Endodermal cell (in vitro differentiated cells): Measurements from ENCODE around the gene AREL1. TPM values are rescaled to one million over a fixed set of nuclear protein-coding genes. Genes with fewer than 3 reads are reported as not detected.

Experiments used
- DNase-seq: peaks from one replicate; pipeline ENCODE4 v3.0.0-alpha.2; 2017
- H3K27ac ChIP-seq: 2 replicates; pipeline ENCODE4 v1.5.1; 2013; ENCODE audit warnings: mild to moderate bottlenecking, low read depth, low read length, moderate library complexity
- H3K27me3 ChIP-seq: 2 replicates; pipeline ENCODE4 v1.6.1; 2013; ENCODE audit warnings: mild to moderate bottlenecking, low read length, moderate library complexity; ENCODE audit not compliant: insufficient read depth, control insufficient read depth, poor library complexity, severe bottlenecking
- H3K36me3 ChIP-seq: 2 replicates; pipeline ENCODE4 v1.7.0; 2013; ENCODE audit warnings: mild to moderate bottlenecking, low read length, moderate library complexity; ENCODE audit not compliant: control insufficient read depth, insufficient read depth
- H3K4me1 ChIP-seq: one replicate; pipeline ENCODE4 v1.7.0; 2013; ENCODE audit warnings: low read length; ENCODE audit not compliant: control insufficient read depth, insufficient read depth
- H3K4me3 ChIP-seq: 2 replicates; pipeline ENCODE4 v1.5.1; 2013; ENCODE audit warnings: mild to moderate bottlenecking, low read length, moderate library complexity
- H3K9ac ChIP-seq: 2 replicates; pipeline ENCODE4 v1.6.1; 2013; ENCODE audit warnings: mild to moderate bottlenecking, low read length, moderate library complexity; ENCODE audit not compliant: poor library complexity, severe bottlenecking; ENCODE audit errors: extremely low read depth
- H3K9me3 ChIP-seq: 2 replicates; pipeline ENCODE4 v1.6.1; 2013; ENCODE audit warnings: mild to moderate bottlenecking, low read length, moderate library complexity; ENCODE audit not compliant: control insufficient read depth
- H3K27ac Mint-ChIP-seq: 2 replicates; pipeline ENCODE4 v1.8.0; 2020; ENCODE audit warnings: mixed read lengths
- H3K27me3 Mint-ChIP-seq: 2 replicates; pipeline ENCODE4 v1.8.0; 2021; ENCODE audit warnings: mild to moderate bottlenecking, mixed read lengths; ENCODE audit not compliant: insufficient read depth
- H3K36me3 Mint-ChIP-seq: 2 replicates; pipeline ENCODE4 v1.8.0; 2020; ENCODE audit warnings: low read depth, mixed read lengths
- H3K4me1 Mint-ChIP-seq: 2 replicates; pipeline ENCODE4 v1.8.0; 2020; ENCODE audit warnings: mixed read lengths
- H3K4me3 Mint-ChIP-seq: 2 replicates; pipeline ENCODE4 v1.8.0; 2020; ENCODE audit warnings: mild to moderate bottlenecking, moderate library complexity, mixed read lengths
- H3K9me3 Mint-ChIP-seq: 2 replicates; pipeline ENCODE4 v1.8.0; 2020; ENCODE audit warnings: mild to moderate bottlenecking, mixed read lengths
- CTCF ChIP-seq: fragments of 200-600 bp; sonication (generic); conservative IDR thresholded peaks from 2 replicates; pipeline ENCODE4 v1.5.0; 2021; ENCODE audit warnings: antibody characterized with exemption, mild to moderate bottlenecking
- WGBS, 2 experiments: methylation state at CpG; one replicate each; pipeline versions ENCODE4 v1.1.5 to v1.1.7; 2013; ENCODE audit warnings: missing lambda C conversion rate in 2 of 2, mixed read lengths in 1 of 2; ENCODE audit not compliant: insufficient coverage in 1 of 2, insufficient read length in 1 of 2; 5-methylcytosine and 5-hydroxymethylcytosine counted together
- total RNA-seq, 2 donors: library from RNA; stranded (reverse); fragmentation: NEBNext Ultra II Directional in 1 of 2; extraction: Animal tissue kit (Norgen Biotek cat#: 25700) in 1 of 2; gene quantifications; 2 replicates in 1 of 2; 3 replicates in 1 of 2; pipeline ENCODE4 v1.2.1, GENCODE V29; 2021

The AREL1 gene
- total RNA-seq, 2 donors from 2014 or later = 36.5 to 39.0 TPM

GRCh38 chr14:74647678-74648461, 65.0 kb downstream of the AREL1 start:
- no peaks in the 10 kb centered on the region for H3K36me3 Mint-ChIP-seq
- H3K4me3 ChIP-seq = no peak overlapping the region
- H3K9me3 Mint-ChIP-seq = no peaks in the 10 kb centered on the region
- no peaks in the 10 kb centered on the region for H3K27me3 ChIP-seq
- H3K27me3 Mint-ChIP-seq = no peaks in the 10 kb centered on the region
- no peak overlapping the region for H3K4me3 Mint-ChIP-seq
- no peak for TF ChIP-seq CTCF
- peak; percentile 53 for DNase-seq
- H3K4me1 Mint-ChIP-seq = peaks cover 4% of the 10 kb centered on the region
- H3K36me3 ChIP-seq = no peaks in the 10 kb centered on the region
- H3K4me1 ChIP-seq = peaks cover 3% of the 10 kb centered on the region
- no peak overlapping the region for H3K27ac Mint-ChIP-seq
- no peak overlapping the region for H3K9ac ChIP-seq
- no peak overlapping the region for H3K27ac ChIP-seq
- WGBS, 2 experiments = 74 to 84% methylated on average over 5 to 7 of the region's 7 CpGs
- H3K9me3 ChIP-seq = no peaks in the 10 kb centered on the region

GRCh38 chr14:74647061-74647677, 65.7 kb downstream of the AREL1 start:
- Mint-ChIP-seq H3K36me3 (no peaks in the 10 kb centered on the region), H3K27me3 (no peaks in the 10 kb centered on the region), H3K27ac (no peak overlapping the region), H3K4me3 (no peak overlapping the region), H3K4me1 (peaks cover 3% of the 10 kb centered on the region), H3K9me3 (no peaks in the 10 kb centered on the region)
- Histone ChIP-seq H3K4me1 (peaks cover 3% of the 10 kb centered on the region), H3K27ac (no peak overlapping the region), H3K9ac (no peak overlapping the region), H3K9me3 (no peaks in the 10 kb centered on the region), H3K4me3 (no peak overlapping the region), H3K27me3 (no peaks in the 10 kb centered on the region), H3K36me3 (no peaks in the 10 kb centered on the region)
- TF ChIP-seq CTCF = no peak
- 93 to 97% methylated on average over 9 to 11 of the region's 11 CpGs for WGBS, 2 experiments
- no peak for DNase-seq

- peak overlapping the region; percentile 64 for H3K27ac Mint-ChIP-seq
- H3K27ac ChIP-seq = no peak overlapping the region
- H3K9me3 Mint-ChIP-seq = no peaks in the 10 kb centered on the region
- no peak for TF ChIP-seq CTCF
- no peaks in the 10 kb centered on the region for H3K36me3 Mint-ChIP-seq
- WGBS, 2 experiments = 93% methylated on average over 13 of the region's 13 CpGs
- peaks cover 3% of the 10 kb centered on the region for H3K4me1 Mint-ChIP-seq
- no peaks in the 10 kb centered on the region for H3K27me3 Mint-ChIP-seq
- H3K9ac ChIP-seq = no peak overlapping the region
- H3K36me3 ChIP-seq = no peaks in the 10 kb centered on the region
- no peak overlapping the region for H3K4me3 ChIP-seq
- H3K27me3 ChIP-seq = no peaks in the 10 kb centered on the region
- no peaks in the 10 kb centered on the region for H3K9me3 ChIP-seq
- no peak for DNase-seq
- no peak overlapping the region for H3K4me3 Mint-ChIP-seq
- peaks cover 3% of the 10 kb centered on the region for H3K4me1 ChIP-seq
These were observed 67.0 kb downstream of the AREL1 start for GRCh38 chr14:74645756-74646470.
